BJ (cell line): ENCODE results near the gene DECR2. TPM values are rescaled to one million over a fixed set of nuclear protein-coding genes. Genes with fewer than 3 reads are reported as not detected.

Experiments used
- CTCF ChIA-PET: fragments of 350-600 bp; formaldehyde crosslinking; extraction: SDS; loops from one replicate; lab custom pipeline; 2021; ENCODE audit warnings: antibody characterized with exemption, inconsistent platforms; lab: Yijun Ruan, JAX
- POLR2A ChIA-PET: fragments of 300-600 bp; sonication (Branson Sonifier 250); formaldehyde crosslinking; extraction: SDS; loops from one replicate; lab custom pipeline; 2021; ENCODE audit warnings: antibody characterized with exemption; lab: Charles Lee
- DNase-seq: peaks from one replicate; pipeline ENCODE4 v3.0.0-alpha.2; 2011; ENCODE audit warnings: low read depth
- H3K27me3 ChIP-seq: 2 replicates; pipeline ENCODE4 v1.6.0; 2011; ENCODE audit warnings: low read length; ENCODE audit not compliant: control insufficient read depth, insufficient read depth
- H3K36me3 ChIP-seq: 2 replicates; pipeline ENCODE4 v1.5.1; 2011; ENCODE audit warnings: low read length; ENCODE audit not compliant: control insufficient read depth, insufficient read depth
- H3K4me3 ChIP-seq: 2 replicates; pipeline ENCODE4 v1.5.1; 2011; ENCODE audit warnings: low read depth, mild to moderate bottlenecking, control low read depth, low read length
- polyA plus RNA-seq: library from polyadenylated mRNA; depleted of rRNA; stranded (reverse); fragments of >200 nt; gene quantifications from 2 replicates; pipeline ENCODE4 v1.2.3, GENCODE V29; 2011
- TF ChIP-seq, protein P1 (sequence below): IDR thresholded peaks from 2 replicates; pipeline ENCODE4 v1.5.1; 2011; ENCODE audit warnings: low read depth, mild to moderate bottlenecking, control low read depth, inconsistent platforms, low read length, moderate library complexity; ENCODE audit not compliant: insufficient read depth

DECR2 gene
- polyA plus RNA-seq, 1 experiment: 23.6 TPM

DNA sequence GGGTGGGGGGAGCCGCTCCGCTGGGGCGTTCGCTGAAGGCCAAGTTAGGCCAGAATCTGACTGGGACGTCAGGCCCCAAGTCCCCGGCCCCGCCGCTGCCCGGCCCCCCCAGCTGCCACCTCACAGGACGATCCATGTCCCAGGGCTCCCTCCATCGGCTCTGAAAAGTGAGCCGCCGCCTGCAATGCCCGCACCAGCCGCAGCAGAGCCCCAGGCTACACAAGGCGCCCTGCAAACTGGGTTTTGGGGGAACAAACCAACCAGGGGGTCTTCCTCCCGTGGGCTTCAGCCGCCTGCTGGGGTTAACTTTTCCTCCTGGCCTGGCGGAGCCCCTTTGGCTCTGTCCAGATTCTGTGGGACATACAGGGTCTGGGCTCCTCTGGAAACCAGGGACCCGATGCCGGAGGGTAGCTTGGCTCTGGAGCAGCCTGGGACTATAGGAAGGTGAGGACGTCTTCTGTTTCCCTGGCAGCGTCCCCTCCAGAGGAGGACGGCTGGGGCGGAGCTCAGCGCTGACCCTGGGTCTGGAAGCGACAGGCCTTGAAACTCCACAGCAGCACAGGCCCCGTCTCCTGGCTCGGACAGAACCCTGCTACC lies 3.9 kb upstream of the DECR2 start:
- TF ChIP-seq, protein P1, sequence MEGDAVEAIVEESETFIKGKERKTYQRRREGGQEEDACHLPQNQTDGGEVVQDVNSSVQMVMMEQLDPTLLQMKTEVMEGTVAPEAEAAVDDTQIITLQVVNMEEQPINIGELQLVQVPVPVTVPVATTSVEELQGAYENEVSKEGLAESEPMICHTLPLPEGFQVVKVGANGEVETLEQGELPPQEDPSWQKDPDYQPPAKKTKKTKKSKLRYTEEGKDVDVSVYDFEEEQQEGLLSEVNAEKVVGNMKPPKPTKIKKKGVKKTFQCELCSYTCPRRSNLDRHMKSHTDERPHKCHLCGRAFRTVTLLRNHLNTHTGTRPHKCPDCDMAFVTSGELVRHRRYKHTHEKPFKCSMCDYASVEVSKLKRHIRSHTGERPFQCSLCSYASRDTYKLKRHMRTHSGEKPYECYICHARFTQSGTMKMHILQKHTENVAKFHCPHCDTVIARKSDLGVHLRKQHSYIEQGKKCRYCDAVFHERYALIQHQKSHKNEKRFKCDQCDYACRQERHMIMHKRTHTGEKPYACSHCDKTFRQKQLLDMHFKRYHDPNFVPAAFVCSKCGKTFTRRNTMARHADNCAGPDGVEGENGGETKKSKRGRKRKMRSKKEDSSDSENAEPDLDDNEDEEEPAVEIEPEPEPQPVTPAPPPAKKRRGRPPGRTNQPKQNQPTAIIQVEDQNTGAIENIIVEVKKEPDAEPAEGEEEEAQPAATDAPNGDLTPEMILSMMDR: peak; percentile 51
- no peaks in the 10 kb centered on the region for H3K27me3 ChIP-seq
- peaks cover 10% of the 10 kb centered on the region for H3K36me3 ChIP-seq
- H3K4me3 ChIP-seq: no peak overlapping the region; the same call in 1 of the 2 replicates
- DNase-seq: no peak
- POLR2A ChIA-PET: no interaction called here
- CTCF ChIA-PET: interaction anchor here (0.6 to 1.6 kb wide), 6 partner anchors 9 to 306 kb away, joined by 3 read pairs; partner anchors contain the start of gene MRPL28

DNA sequence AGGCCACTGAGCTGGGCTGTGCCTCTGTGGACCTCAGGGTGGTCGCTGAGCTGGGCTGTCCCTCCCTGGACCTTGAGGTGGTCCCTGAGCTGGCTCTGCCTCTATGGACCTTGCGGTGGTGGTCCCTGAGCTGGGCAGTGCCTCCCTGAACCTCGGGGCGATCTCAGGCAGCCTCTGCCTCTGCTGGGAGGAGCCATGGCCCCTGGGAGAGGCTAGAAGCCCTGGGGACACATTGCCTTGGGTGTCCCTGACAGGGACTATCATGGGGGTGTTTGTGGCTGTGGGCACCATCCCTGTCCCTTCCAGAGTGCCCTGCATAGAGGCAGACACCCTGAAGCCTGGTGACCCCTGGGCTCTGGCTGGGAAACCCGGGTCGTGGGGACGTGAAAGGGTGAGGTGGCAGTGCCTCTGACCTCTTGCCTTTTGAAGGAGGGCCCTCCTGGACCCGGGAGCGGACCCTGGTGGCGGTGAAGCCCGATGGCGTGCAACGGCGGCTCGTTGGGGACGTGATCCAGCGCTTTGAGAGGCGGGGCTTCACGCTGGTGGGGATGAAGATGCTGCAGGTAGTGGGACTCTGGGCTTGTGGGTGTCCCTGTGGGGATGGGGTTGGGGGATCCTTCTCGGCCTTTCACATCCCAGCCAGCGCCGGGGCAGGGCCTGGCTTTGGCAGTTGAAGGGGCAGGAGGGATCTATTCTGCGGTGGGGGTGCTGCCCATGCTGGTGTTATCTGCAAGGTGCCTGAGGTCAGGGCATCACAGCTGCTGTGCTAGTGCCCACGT lies 2.9 kb upstream of the DECR2 start:
- TF ChIP-seq, protein P1: no peak
- ChIA-PET CTCF (interaction anchor here (0.6 to 1.6 kb wide), 7 partner anchors 8 to 305 kb away, joined by 3 read pairs; partner anchors contain the start of gene MRPL28), POLR2A (no interaction called here)
- H3K36me3 ChIP-seq: peaks cover 10% of the 10 kb centered on the region
- no peaks in the 10 kb centered on the region for H3K27me3 ChIP-seq
- DNase-seq: no peak
- no peak overlapping the region for H3K4me3 ChIP-seq

GRCh38 chr16:399340-400019 lies 2.2 kb upstream of the DECR2 start:
- no peak for DNase-seq
- no peak overlapping the region for H3K4me3 ChIP-seq
- H3K36me3 ChIP-seq: peaks cover 10% of the 10 kb centered on the region
- TF ChIP-seq, protein P1: no peak
- no peaks in the 10 kb centered on the region for H3K27me3 ChIP-seq
- POLR2A ChIA-PET: no interaction called here
- CTCF ChIA-PET: interaction anchor here (1.5 kb wide), 1 partner anchor 10 kb away, joined by 3 read pairs; no protein-coding TSS in a partner anchor

GRCh38 chr16:400061-400591 lies 1.6 kb upstream of the DECR2 start:
- POLR2A ChIA-PET: interaction anchor here (0.6 kb wide), 1 partner anchor 70 kb away, joined by 4 read pairs; no protein-coding TSS in a partner anchor
- no peak for DNase-seq
- Histone ChIP-seq H3K27me3 (no peaks in the 10 kb centered on the region), H3K36me3 (peaks cover 10% of the 10 kb centered on the region), H3K4me3 (no peak overlapping the region)
- TF ChIP-seq, protein P1: no peak
- CTCF ChIA-PET: interaction anchor here (0.6 to 1.5 kb wide), 4 partner anchors 8 to 209 kb away, joined by 3 to 4 read pairs (median 3); no protein-coding TSS in a partner anchor
